ENCODE measurements around the gene ZNF566.

The ZNF566 gene

GRCh38 chr19:36488846-36489117, 579 bp downstream of the ZNF566 start:
- peaks cover 39% of the 10 kb centered on the region for H3K4me1 Mint-ChIP-seq
- ATAC-seq, result peak; percentile 54
- H3K36me3 Mint-ChIP-seq, result peaks cover 20% of the 10 kb centered on the region
- peak overlapping the region; percentile 89 for H3K4me3 Mint-ChIP-seq
- no peaks in the 10 kb centered on the region for H3K27me3 Mint-ChIP-seq
- H3K27ac Mint-ChIP-seq, result peak overlapping the region; percentile 96
- no peaks in the 10 kb centered on the region for H3K9me3 Mint-ChIP-seq

GRCh38 chr19:36488118-36488845, 1.1 kb downstream of the ZNF566 start:
- H3K27ac Mint-ChIP-seq, result peak overlapping the region; percentile 96
- H3K27me3 Mint-ChIP-seq, result no peaks in the 10 kb centered on the region
- H3K4me1 Mint-ChIP-seq, result peaks cover 43% of the 10 kb centered on the region
- H3K36me3 Mint-ChIP-seq, result peaks cover 20% of the 10 kb centered on the region
- no peak for ATAC-seq
- peak overlapping the region; percentile 89 for H3K4me3 Mint-ChIP-seq
- no peaks in the 10 kb centered on the region for H3K9me3 Mint-ChIP-seq

GRCh38 chr19:36483653-36484052, 5.7 kb downstream of the ZNF566 start:
- Mint-ChIP-seq H3K27ac (peak overlapping the region; percentile 46), H3K4me3 (no peak overlapping the region), H3K4me1 (peaks cover 27% of the 10 kb centered on the region), H3K36me3 (peaks cover 50% of the 10 kb centered on the region), H3K27me3 (no peaks in the 10 kb centered on the region), H3K9me3 (no peaks in the 10 kb centered on the region)
- ATAC-seq, result no peak

- no peak for ATAC-seq
- peaks cover 19% of the 10 kb centered on the region for H3K4me1 Mint-ChIP-seq
- no peak overlapping the region for H3K27ac Mint-ChIP-seq
- no peaks in the 10 kb centered on the region for H3K9me3 Mint-ChIP-seq
- no peak overlapping the region for H3K4me3 Mint-ChIP-seq
- no peaks in the 10 kb centered on the region for H3K27me3 Mint-ChIP-seq
- H3K36me3 Mint-ChIP-seq, result peaks cover 56% of the 10 kb centered on the region
Observed at GRCh38 chr19:36482876-36483275, 6.5 kb downstream of the ZNF566 start.

GRCh38 chr19:36460046-36460445, 29.3 kb downstream of the ZNF566 start:
- Mint-ChIP-seq H3K4me1 (no peaks in the 10 kb centered on the region), H3K4me3 (no peak overlapping the region), H3K27me3 (no peaks in the 10 kb centered on the region), H3K36me3 (peaks cover 65% of the 10 kb centered on the region), H3K27ac (no peak overlapping the region), H3K9me3 (peaks cover 16% of the 10 kb centered on the region)
- no peak for ATAC-seq

- H3K36me3 Mint-ChIP-seq, result peaks cover 76% of the 10 kb centered on the region
- no peaks in the 10 kb centered on the region for H3K27me3 Mint-ChIP-seq
- H3K9me3 Mint-ChIP-seq, result peaks cover 32% of the 10 kb centered on the region
- H3K4me3 Mint-ChIP-seq, result no peak overlapping the region
- no peak overlapping the region for H3K27ac Mint-ChIP-seq
- ATAC-seq, result no peak
- no peaks in the 10 kb centered on the region for H3K4me1 Mint-ChIP-seq
Observed at GRCh38 chr19:36456831-36457230, 32.5 kb downstream of the ZNF566 start.

GRCh38 chr19:36449059-36449670, 40.2 kb downstream of the ZNF566 start:
- Mint-ChIP-seq H3K27me3 (no peaks in the 10 kb centered on the region), H3K9me3 (peaks cover 20% of the 10 kb centered on the region), H3K36me3 (peaks cover 75% of the 10 kb centered on the region), H3K4me1 (no peaks in the 10 kb centered on the region), H3K27ac (no peak overlapping the region), H3K4me3 (no peak overlapping the region)
- no peak for ATAC-seq

- no peak overlapping the region for H3K4me3 Mint-ChIP-seq
- no peaks in the 10 kb centered on the region for H3K4me1 Mint-ChIP-seq
- H3K36me3 Mint-ChIP-seq, result peaks cover 5% of the 10 kb centered on the region
- no peak for ATAC-seq
- H3K27ac Mint-ChIP-seq, result no peak overlapping the region
- H3K9me3 Mint-ChIP-seq, result peaks cover 14% of the 10 kb centered on the region
- H3K27me3 Mint-ChIP-seq, result no peaks in the 10 kb centered on the region
Observed at GRCh38 chr19:36441339-36441738, 48.0 kb downstream of the ZNF566 start.

- no peak for ATAC-seq
- no peaks in the 10 kb centered on the region for H3K36me3 Mint-ChIP-seq
- H3K4me1 Mint-ChIP-seq, result no peaks in the 10 kb centered on the region
- peaks cover 20% of the 10 kb centered on the region for H3K9me3 Mint-ChIP-seq
- H3K4me3 Mint-ChIP-seq, result no peak overlapping the region
- H3K27ac Mint-ChIP-seq, result no peak overlapping the region
- no peaks in the 10 kb centered on the region for H3K27me3 Mint-ChIP-seq
Observed at GRCh38 chr19:36436531-36436930, 52.8 kb downstream of the ZNF566 start.

GRCh38 chr19:36423925-36424324, 65.4 kb downstream of the ZNF566 start:
- Mint-ChIP-seq H3K27ac (no peak overlapping the region), H3K36me3 (no peaks in the 10 kb centered on the region)
- ATAC-seq, result no peak

GRCh38 chr19:36421749-36422481, 67.4 kb downstream of the ZNF566 start:
- H3K4me1 Mint-ChIP-seq, result peaks cover 21% of the 10 kb centered on the region
- ATAC-seq, result no peak
- H3K27ac Mint-ChIP-seq, result no peak overlapping the region
- H3K36me3 Mint-ChIP-seq, result peaks cover 6% of the 10 kb centered on the region
- peak overlapping the region; percentile 56 for H3K4me3 Mint-ChIP-seq
- H3K27me3 Mint-ChIP-seq, result peaks cover 22% of the 10 kb centered on the region
- peaks cover 6% of the 10 kb centered on the region for H3K9me3 Mint-ChIP-seq

More at GRCh38 chr19:36423925-36424324, 65.4 kb downstream of the ZNF566 start:
- peaks cover 8% of the 10 kb centered on the region for H3K9me3 Mint-ChIP-seq
- peaks cover 2% of the 10 kb centered on the region for H3K4me1 Mint-ChIP-seq
- H3K27me3 Mint-ChIP-seq, result peaks cover 22% of the 10 kb centered on the region
- H3K4me3 Mint-ChIP-seq, result no peak overlapping the region

- ATAC-seq, result no peak
- peak overlapping the region; percentile 56 for H3K4me3 Mint-ChIP-seq
- peaks cover 6% of the 10 kb centered on the region for H3K36me3 Mint-ChIP-seq
- no peak overlapping the region for H3K27ac Mint-ChIP-seq
- H3K27me3 Mint-ChIP-seq, result peaks cover 22% of the 10 kb centered on the region
- H3K9me3 Mint-ChIP-seq, result peaks cover 3% of the 10 kb centered on the region
- H3K4me1 Mint-ChIP-seq, result peaks cover 21% of the 10 kb centered on the region
Observed at GRCh38 chr19:36420961-36421748, 68.2 kb downstream of the ZNF566 start.

- Mint-ChIP-seq H3K27me3 (peaks cover 22% of the 10 kb centered on the region), H3K4me1 (peaks cover 21% of the 10 kb centered on the region), H3K27ac (peak within 1 kb of the TSS; percentile 100), H3K9me3 (no peaks in the 10 kb centered on the region), H3K36me3 (peaks cover 6% of the 10 kb centered on the region), H3K4me3 (peak within 1 kb of the TSS; percentile 99)
- peak; percentile 97 for ATAC-seq
Observed at GRCh38 chr19:36418287-36419001, 70.9 kb downstream of the ZNF566 start, which contains the start of gene ZFP82. TSS of gene ZFP82 (minus strand) at chr19:36418644. CDS start at chr19:36409789, 8,855 bp downstream.

GRCh38 chr19:36417752-36418286, 71.5 kb downstream of the ZNF566 start:
- Mint-ChIP-seq H3K9me3 (no peaks in the 10 kb centered on the region), H3K4me1 (peaks cover 24% of the 10 kb centered on the region), H3K36me3 (peaks cover 12% of the 10 kb centered on the region), H3K4me3 (peak overlapping the region; percentile 99), H3K27me3 (peaks cover 22% of the 10 kb centered on the region), H3K27ac (peak overlapping the region; percentile 100)
- peak; percentile 1 for ATAC-seq

Data from stimulated activated memory B cell treated with anti-CD40 and anti-IgM and Interleukin-4, amounts not matched to agents 10 μg/mL and 1 μg/mL and 100 μg/mL, for 72 hours (primary cell).